G401 (cell line): Measurements from ENCODE around the gene ADAMTSL3. TPM values are rescaled to one million over a fixed set of nuclear protein-coding genes. Genes with fewer than 3 reads are reported as not detected.

ENCODE experiments used
- DNase-seq: peaks from one replicate; pipeline ENCODE4 v3.0.0-alpha.2; 2015; ENCODE audit warnings: low spot score
- in situ Hi-C: cut with HindIII; loops from 2 replicates; pipeline ENCODE4 v1.10.0; 2016; ENCODE audit warnings: low sequenced_read_pairs, mixed read lengths
- total RNA-seq: library from RNA; depleted of rRNA; stranded (reverse); fragments of >200 nt; shearing (Covaris generic); gene quantifications from 2 replicates; pipeline ENCODE4 v1.2.3, GENCODE V29; 2014

Gene ADAMTSL3
- total RNA-seq, 1 experiment from 2014 or later: 0.10 TPM

DNA sequence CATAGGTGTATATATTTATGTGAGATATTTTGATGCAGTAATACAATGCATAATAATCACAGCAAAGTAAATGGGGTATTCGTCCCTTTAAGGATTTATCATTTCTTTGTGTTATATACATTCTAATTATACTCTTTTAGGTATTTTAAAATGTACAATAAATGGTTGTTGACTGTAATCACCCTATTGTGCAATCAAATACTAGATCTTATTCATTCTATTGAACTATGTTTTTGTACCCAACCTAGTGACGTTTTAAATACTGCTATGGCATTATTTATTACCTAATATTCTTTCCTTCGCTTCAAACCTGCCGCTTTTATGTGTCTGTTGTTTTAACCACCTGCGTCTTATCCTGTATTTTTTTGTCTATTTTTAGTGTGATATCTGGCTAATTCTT lies 132.4 kb downstream of the ADAMTSL3 start:
- no peak for DNase-seq
- in situ Hi-C loops: no loop called here

DNA sequence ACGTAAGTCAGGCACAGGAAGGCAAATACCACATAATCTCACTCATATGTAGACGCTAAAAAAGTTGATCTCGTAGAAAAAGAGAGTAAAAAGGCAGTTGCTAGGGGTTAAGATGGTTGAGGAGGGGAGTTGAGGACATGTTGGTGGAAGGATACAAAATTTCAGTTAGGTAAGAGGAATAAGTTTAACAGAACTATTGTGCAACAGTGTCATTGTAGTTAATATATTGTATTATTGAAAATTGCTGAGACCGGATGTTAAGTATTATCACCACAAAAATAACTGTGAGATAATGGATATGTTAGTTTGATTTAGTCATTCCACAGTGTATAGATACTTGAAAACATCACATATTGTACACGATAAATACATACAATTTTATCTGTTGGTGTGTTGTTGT lies 139.1 kb downstream of the ADAMTSL3 start:
- DNase-seq: no peak
- in situ Hi-C loops: no loop called here

DNA sequence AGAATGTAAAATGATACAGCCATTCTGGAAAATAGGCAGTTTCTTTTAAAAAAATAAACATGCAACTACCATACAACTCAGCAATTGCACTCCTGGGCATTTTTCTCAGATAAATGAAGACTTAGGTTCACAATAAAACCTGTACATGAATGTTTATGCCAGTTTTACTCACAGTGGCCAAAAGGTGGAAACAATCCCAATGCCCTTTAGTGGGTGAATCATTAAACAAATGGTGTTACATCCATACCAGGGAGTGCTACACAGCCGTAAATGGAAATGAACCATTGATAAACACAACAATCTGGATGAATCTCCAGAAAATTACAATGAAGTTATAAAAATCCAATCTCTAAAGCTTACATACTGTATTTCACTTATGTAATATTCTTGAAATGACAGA lies 140.3 kb downstream of the ADAMTSL3 start:
- no peak for DNase-seq
- in situ Hi-C loops: no loop called here

DNA sequence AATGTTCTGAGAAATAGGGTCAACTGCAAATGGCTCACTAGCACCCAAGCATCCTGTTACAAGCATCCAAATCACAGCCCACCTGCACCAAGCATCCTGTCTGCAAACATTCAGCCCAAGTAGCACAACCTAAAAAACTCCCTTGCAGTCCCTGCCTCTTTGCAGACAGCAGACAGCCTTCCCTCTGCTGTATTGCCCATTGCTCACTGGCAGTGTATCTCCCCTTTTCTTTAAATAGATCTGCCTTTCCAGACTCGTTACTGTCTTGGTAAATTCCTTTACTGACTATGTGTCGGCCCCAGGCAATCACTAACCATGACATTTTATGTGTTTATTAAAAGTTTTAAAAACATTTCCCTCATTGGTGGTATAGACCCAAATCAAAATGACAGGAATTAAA lies 155.4 kb downstream of the ADAMTSL3 start:
- in situ Hi-C loops: no loop called here
- DNase-seq: no peak

DNA sequence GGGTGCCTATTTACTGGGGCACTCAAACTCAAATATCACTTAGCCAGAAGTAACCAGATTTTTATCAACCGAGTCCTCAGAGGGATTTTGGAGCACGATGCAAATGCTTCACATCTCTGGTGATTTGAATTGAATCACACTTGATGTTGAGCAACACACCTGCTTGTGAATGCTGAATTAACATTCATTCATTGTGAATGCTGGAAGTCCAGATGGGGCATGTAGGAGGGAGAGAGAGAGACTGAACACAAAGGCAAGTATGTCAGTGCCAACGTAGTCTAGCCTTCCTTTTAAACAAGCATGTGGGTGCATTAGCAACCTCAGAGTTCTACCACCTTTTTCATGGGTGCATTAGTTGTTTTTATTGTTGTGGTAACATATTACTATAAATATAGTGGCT lies 156.2 kb downstream of the ADAMTSL3 start:
- in situ Hi-C loops: no loop called here

DNA sequence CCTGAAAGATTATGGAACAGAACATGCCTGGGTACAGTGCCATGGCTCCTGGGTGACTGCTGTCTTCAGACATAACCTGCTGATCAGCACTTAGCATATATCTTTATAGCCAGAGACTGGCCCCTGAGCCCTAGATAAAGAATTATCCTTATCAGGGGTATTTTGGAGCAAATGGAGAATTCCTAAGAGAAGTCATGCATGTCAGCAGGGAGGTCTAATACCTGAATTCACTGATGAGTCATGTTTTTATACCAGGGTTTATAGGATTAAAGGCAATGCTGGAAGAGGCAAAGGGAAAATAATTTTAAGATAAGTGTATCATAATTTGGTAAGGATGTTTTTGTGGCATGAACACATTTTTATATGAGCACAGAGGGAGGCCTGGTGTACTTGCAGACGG lies 159.8 kb downstream of the ADAMTSL3 start:
- no peak for DNase-seq
- in situ Hi-C loops: no loop called here

More for the DNA sequence above, 156.2 kb downstream of the ADAMTSL3 start:
- no peak for DNase-seq

DNA sequence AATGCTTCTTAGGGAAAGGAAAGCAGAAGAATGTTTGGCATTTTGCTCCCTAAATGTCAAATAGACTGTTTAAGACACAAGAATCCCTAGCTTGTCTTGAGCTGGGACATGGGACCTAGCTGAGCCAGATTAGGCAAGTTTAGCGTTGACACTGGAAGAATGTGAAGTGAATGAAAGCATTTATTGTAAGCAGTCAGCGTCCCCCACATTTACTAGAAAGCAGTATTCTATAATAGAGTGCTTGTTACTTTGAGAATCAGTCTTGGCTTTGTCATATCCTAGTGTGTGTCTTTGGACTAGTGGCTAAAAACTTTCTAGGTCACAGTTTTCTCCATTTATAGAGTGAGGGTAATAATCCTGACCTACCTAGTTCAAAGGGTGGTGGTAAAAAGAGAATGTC lies 161.6 kb downstream of the ADAMTSL3 start:
- DNase-seq: no peak
- in situ Hi-C loops: no loop called here

DNA sequence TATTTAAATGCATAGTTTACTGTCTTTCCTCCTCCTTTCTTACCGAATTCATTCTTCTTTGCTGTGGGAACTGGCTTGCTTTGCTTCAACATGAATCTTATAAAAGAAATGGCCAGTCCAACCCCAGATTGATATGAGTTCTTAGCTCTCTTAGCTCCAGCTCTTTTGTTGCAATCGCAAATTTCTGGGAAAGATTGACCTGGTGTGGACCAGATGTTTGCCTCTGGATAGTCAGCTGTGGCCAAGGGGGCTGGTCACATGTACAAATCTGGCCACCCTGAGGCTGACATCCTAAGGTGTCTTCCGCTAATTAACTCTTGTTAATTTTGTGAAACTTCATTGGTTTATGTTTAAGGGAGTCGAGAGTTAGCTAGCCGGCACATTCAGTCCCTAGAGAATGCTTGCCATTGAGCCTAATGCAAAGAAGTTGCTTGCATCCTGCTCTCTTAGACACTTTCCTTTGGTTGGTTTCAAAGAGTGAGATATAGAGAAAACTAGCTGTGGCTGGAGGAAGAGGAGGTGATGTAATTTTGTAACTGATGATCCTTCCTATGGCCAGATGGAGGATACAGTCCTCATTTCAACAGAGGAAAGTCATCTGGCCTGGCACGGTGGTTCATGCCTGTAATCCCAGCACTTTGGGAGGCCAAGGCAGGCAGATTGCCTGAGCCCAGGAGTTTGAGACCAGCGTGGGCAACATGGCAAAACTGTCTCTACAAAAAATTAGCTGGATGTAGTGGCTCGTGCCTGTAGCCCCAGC lies 162.4 kb downstream of the ADAMTSL3 start:
- in situ Hi-C loops: no loop called here
- DNase-seq: no peak

DNA sequence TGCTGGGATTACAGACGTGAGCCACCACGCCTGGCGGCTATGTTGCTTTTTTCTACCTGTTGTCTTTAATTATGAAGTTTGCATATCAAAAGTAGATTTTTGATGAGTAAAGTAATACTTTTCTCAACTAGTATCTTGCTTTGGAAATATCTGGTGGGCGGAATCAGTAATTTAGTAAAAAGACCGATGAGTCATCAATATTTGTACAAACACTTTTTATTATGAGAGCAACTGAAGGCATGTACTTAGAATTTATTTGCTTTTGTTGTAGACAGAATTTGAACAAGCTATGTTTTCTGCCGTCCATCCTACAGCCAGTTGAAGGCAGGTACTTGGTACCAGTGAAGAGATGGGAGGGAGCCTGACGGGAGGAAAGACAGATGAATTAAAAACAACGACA lies 164.7 kb downstream of the ADAMTSL3 start:
- no peak for DNase-seq
- in situ Hi-C loops: no loop called here

DNA sequence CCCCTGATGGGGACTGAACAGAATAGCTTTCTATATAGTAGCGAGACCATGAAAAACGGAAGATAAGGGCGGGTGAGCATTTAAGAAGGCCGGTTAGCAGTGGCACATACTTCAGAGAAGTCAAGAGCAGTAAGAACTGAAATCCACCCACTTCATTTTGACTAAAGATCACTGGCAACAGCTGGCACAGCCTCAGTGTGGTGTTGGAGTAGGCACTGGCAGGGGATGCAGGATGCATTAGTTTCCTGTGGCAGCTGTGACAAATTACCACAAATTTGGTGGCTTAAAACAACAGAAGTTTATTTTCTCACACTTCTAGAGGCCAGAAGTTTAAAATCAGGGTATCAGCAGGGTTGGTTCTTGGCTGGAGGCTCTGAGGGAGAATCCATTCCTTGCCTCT lies 176.5 kb downstream of the ADAMTSL3 start:
- in situ Hi-C loops: no loop called here
- no peak for DNase-seq

DNA sequence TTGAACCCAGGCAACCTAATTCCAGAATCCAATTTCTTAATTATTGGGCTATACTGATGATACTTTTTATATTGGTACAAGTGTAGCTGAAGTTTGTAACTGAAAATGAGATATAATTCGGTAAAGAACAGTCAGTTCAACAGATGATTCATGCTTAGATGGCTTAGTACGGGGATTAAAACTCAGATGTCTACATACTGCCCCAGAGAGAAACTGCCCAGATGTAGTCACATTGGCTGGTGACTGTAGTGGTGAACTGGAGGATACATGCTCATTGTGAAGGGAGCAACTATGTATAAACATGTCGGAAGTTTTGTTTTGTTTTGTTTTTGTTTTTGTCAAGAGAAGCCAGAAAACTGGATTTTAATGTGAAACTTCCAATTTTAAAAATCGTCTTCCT lies 179.6 kb downstream of the ADAMTSL3 start:
- in situ Hi-C loops: no loop called here
- DNase-seq: no peak

DNA sequence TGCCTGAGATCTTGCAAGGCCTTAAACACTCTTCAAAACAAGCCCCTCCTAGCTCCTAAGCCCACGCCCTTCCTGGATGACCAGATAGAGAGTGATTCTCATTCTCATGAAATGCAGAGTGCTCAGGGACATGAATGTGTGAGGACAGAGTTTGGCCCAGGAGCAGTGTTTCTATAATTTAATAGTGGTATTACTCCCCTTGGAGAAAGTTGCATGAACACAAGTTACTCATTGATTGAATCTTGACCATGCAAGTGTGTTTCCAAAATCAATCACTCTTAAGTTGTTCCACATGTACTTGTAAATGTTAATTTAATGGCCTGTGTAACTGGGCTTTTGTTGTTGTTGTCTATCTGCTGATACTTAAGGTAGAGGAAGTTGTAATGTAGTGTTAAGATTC lies 181.6 kb downstream of the ADAMTSL3 start:
- DNase-seq: no peak
- in situ Hi-C loops: no loop called here

DNA sequence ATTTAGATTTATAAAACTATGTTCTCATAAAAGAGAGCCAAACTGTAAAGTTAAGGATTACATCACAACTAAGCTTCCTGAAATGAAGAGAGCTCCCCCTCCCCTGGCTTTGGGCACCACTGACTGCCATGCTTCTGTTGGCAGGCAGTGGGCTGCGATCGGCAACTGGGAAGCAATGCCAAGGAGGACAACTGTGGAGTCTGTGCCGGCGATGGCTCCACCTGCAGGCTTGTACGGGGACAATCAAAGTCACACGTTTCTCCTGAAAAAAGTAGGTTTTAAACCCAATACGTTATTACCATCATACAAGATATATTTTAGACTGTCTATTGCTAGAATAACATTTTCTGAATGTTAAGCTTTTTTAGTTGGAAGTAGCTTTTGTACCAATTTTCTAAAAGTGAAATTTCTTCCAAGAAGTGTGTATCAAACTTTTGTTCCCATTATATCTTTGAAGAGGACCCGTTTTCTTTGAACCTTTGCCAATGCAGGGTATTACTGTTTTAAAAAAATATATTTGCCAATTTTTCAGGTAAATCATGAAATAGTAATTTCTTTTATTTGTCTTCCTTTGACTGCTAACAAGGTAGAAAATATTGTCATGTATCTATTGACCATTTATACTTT lies 184.1 kb downstream of the ADAMTSL3 start:
- in situ Hi-C loops: no loop called here
- DNase-seq: peak; percentile 57

DNA sequence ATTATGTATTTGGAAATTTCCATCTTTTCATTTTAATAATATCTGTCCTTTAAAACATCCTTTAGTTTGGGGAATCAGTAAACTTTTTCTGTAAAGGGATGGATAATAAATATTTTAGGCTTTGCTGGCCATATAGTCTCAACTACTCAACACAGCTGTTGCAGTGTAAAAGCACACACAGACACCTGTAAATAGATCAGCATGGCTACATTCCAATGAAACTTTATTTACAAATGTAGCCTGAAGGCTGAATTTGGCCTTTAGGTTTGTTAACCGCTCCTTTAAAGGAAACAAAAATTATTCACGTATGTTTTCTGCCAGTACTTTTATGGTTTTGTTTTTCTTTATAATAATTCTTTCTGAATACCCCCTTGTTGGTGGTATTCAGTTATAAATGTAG lies 184.8 kb downstream of the ADAMTSL3 start:
- in situ Hi-C loops: no loop called here

DNA sequence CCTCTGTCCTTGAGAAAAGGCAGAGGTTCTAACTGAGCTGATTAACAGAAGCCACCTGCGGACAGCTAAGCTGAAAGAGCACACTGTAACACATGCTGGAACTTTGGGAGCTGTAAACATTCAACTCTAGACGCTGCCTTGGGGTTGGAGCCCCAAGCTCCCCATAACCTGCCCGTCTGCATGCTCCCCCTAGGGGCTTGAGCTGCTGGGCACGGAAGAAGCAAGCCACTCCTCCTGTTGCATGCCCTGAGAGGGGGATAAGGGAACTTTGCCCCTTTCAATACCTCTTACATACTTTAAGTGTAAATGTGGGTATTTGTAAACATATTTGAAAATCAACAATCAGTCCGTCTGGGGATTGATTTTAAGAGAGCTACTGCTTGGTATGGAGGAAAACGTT lies 188.4 kb downstream of the ADAMTSL3 start:
- in situ Hi-C loops: no loop called here
- no peak for DNase-seq

More for the DNA sequence above, 184.8 kb downstream of the ADAMTSL3 start:
- no peak for DNase-seq

DNA sequence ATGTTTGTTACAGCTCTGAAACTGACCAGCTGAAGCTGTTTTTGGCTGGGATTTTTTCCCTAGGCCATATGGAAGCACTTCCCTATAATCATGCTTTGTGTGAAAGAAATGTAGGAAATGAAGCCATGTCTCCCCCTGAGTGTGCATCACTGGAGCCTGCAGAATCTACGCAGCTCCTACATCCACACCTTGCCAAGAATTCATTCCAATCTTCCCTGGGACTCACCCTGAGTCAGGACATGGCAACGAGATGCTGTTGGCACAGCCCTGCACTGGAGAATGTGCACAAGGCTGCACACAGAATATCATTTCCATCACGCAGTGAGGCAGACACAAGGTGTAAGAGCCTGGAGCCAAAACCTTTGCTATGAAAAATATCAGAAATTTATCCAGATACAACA lies 189.5 kb downstream of the ADAMTSL3 start:
- in situ Hi-C loops: no loop called here
- DNase-seq: peak; percentile 99

DNA sequence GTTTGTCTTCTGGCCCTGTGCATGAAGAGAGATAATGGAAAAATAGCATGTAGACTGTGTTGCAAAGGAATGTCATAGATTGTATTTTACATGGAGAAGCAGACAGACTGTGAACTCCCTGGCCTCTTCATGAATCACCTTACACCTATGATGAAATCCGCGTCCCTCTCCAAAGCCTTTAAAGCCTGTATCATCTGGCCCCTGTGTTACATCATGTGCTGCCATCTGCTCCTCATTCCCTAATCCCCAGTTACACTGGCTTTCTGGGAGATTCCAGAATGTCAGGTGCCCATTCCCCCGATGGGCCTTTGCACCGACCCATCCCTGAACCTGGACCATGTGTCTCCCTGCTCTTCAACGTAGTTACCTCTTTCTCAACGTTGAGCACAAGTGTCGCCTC lies 190.8 kb downstream of the ADAMTSL3 start:
- in situ Hi-C loops: no loop called here
- DNase-seq: peak; percentile 30

DNA sequence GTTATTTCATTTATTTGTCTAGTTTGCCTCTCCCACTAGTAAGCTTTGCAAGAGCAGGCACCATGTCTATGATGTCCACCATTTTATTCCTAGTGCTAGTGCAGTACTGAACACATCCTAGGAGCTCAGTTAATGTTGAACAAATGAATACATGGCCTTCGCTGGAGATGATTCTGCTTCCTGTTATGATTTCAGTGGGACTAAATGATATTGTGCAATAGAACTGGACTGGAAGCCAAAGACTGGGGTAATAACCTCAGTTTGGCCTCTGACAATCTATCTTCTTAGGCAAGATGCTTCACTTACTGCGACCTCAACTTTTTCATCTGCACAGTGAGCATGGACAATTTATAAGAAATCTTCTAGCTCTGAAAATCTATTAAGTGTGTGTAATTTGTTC lies 191.3 kb downstream of the ADAMTSL3 start:
- in situ Hi-C loops: no loop called here
- no peak for DNase-seq

DNA sequence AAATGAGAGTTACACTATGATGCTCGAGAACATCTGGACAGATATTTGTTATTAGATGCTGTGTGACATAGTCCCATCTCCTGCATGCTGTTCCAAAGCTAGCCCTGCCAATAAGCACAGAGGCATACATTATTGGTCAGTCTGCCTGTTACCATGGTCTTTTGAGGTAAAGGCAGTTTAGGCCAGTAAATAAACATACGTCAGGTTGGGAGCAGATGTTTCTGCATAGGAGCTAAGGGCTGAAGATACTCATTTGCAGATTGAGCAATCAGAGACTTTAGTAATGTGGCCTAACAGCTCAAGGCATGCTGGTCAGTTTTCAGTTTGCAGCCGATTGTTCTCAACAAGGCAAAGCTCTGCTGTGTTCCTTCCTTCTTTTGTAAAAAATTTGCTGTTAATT lies 192.9 kb downstream of the ADAMTSL3 start:
- DNase-seq: no peak
- in situ Hi-C loops: no loop called here

DNA sequence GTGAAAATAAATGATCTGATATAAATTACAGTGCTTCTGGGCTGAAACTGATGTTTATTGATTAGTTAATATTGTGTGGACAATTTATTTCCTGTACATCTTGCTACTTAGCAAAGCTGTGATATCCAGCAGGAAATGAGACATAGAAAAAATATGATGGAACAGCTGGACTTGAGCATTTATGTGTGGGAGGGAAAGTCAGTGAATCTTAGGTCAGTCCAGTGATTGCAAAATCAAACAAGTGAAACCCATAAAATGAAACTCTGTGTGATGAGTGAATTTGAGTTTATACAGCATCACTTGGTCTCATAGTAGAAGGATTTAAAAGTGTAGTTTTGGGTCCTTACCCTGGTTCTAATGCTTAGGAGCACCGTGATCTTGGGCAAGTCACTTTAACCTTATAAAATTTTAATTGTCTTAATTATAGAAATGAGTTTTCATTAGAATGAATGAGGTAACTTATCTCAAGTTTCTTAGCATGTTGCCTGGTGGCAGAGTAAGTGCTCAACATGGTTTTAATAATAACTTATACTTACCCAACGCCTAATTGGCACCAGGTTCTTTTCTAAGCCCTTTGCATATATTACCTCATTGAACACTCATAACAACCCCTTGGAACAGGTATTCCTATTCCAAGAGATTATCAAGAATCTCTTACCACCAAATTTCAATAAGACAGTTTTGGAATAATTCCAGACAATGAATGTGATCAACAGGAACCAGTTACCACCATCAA lies 194.6 kb downstream of the ADAMTSL3 start:
- no peak for DNase-seq
- in situ Hi-C loops: no loop called here
